ENCODE measurements around the gene SPTSSA. TPM values are rescaled to one million over a fixed set of nuclear protein-coding genes. Genes with fewer than 3 reads are reported as not detected.

SPTSSA gene
- total and polyA plus RNA-seq, 7 donors, result 22.8 to 79.3 (median 29.3) TPM

DNA sequence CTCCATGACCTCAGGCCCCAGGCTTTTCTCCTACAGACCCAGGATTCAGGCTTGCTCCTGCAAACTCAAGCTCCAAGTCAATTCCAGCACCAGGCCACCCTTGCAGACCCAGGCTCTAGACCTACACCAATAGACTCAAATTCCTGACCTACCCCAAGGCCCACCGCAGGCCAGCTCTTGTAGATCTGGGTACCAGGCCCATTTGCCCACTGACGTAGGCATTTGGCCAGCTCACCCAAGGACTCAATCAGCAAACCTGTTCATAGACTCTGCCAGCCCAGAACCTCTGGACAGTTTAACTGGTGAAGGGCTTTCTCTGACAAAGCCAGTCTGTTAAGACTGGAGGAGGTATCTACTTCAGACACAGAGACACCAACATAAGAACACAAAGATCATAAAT is 52.3 kb downstream of the SPTSSA start:
- Histone ChIP-seq H3K36me3 (no peaks in the 10 kb centered on the region), H3K27ac (no peak overlapping the region), H3K4me3 (no peak overlapping the region), H3K9me3 (peaks cover 0 to 17% (median 5%) of the 10 kb centered on the region in 4 donors), H3K4me1 (no peaks in the 10 kb centered on the region), H3K27me3 (no peaks in the 10 kb centered on the region)
- TF ChIP-seq EP300 (IDR thresholded peaks at IDR 0.05) (no peak), POLR2A (IDR thresholded peaks at IDR 0.05) (no peak), POLR2AphosphoS5 (IDR thresholded peaks at IDR 0.05) (no peak)
- TF ChIP-seq, protein P1, sequence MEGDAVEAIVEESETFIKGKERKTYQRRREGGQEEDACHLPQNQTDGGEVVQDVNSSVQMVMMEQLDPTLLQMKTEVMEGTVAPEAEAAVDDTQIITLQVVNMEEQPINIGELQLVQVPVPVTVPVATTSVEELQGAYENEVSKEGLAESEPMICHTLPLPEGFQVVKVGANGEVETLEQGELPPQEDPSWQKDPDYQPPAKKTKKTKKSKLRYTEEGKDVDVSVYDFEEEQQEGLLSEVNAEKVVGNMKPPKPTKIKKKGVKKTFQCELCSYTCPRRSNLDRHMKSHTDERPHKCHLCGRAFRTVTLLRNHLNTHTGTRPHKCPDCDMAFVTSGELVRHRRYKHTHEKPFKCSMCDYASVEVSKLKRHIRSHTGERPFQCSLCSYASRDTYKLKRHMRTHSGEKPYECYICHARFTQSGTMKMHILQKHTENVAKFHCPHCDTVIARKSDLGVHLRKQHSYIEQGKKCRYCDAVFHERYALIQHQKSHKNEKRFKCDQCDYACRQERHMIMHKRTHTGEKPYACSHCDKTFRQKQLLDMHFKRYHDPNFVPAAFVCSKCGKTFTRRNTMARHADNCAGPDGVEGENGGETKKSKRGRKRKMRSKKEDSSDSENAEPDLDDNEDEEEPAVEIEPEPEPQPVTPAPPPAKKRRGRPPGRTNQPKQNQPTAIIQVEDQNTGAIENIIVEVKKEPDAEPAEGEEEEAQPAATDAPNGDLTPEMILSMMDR (IDR thresholded peaks at IDR 0.05), result no peak
- no peak for DNase-seq
- intact Hi-C loops (cut with DNase I), result no loop called here
- WGBS, 2 donors, result 95 to 96% methylated on average over 2 of the region's 2 CpGs

- no peaks in the 10 kb centered on the region for H3K36me3 ChIP-seq
- no peaks in the 10 kb centered on the region for H3K4me1 ChIP-seq
- H3K9me3 ChIP-seq, result peaks cover 0 to 12% (median 5%) of the 10 kb centered on the region in 4 donors
- H3K27me3 ChIP-seq, result no peaks in the 10 kb centered on the region
- H3K4me3 ChIP-seq, result no peak overlapping the region
- H3K27ac ChIP-seq, result no peak overlapping the region
- TF ChIP-seq EP300 (IDR thresholded peaks at IDR 0.05) (no peak), POLR2AphosphoS5 (IDR thresholded peaks at IDR 0.05) (no peak), POLR2A (IDR thresholded peaks at IDR 0.05) (no peak)
- TF ChIP-seq, protein P1 (IDR thresholded peaks at IDR 0.05), result no peak
- no peak for DNase-seq
- intact Hi-C loops (cut with DNase I), result no loop called here
- WGBS, 2 donors, result 92 to 95% methylated on average over 1 of the region's 1 CpG
Measured at GRCh38 chr14:34407951-34408350, 54.1 kb downstream of the SPTSSA start.

- Histone ChIP-seq H3K9me3 (no peaks in the 10 kb centered on the region), H3K4me1 (no peaks in the 10 kb centered on the region), H3K27me3 (no peaks in the 10 kb centered on the region), H3K36me3 (no peaks in the 10 kb centered on the region), H3K4me3 (no peak overlapping the region), H3K27ac (no peak overlapping the region)
- WGBS, 2 donors, result 49 to 70% methylated on average over 2 of the region's 2 CpGs
- intact Hi-C loops (cut with DNase I), result no loop called here
- DNase-seq, result no peak
- no peak for TF ChIP-seq POLR2AphosphoS5 (IDR thresholded peaks at IDR 0.05)
- TF ChIP-seq POLR2A (IDR thresholded peaks at IDR 0.05), result no peak
Measured at GRCh38 chr14:34404416-34404815, 57.6 kb downstream of the SPTSSA start.

DNA sequence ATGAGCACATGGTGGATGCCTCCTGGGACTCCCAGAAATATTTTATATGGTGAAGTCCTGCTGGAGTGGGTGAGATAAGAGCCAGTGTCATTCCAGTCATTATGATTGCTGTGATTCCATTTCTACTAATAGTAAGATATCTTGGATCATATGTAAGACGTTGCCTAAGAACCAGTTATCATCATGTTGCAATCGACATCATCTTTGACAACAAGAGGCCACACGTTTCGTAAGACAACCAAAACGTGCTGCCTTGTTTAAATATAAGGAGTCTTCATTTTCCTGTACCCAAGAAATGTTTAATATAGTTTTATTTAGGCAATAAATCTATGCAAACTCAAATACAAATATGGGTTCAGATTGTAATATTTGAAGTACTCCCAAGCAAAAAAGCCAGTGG is 58.4 kb downstream of the SPTSSA start:
- H3K4me1 ChIP-seq, result no peaks in the 10 kb centered on the region
- no peak for TF ChIP-seq POLR2AphosphoS5 (IDR thresholded peaks at IDR 0.05)
- TF ChIP-seq EP300 (IDR thresholded peaks at IDR 0.05), result no peak
- H3K27me3 ChIP-seq, result no peaks in the 10 kb centered on the region
- WGBS, 2 donors, result 44 to 60% methylated on average over 5 of the region's 5 CpGs
- H3K36me3 ChIP-seq, result no peaks in the 10 kb centered on the region
- no peak for DNase-seq
- no peak overlapping the region for H3K27ac ChIP-seq
- no peaks in the 10 kb centered on the region for H3K9me3 ChIP-seq
- intact Hi-C loops (cut with DNase I), result no loop called here
- no peak overlapping the region for H3K4me3 ChIP-seq

DNA sequence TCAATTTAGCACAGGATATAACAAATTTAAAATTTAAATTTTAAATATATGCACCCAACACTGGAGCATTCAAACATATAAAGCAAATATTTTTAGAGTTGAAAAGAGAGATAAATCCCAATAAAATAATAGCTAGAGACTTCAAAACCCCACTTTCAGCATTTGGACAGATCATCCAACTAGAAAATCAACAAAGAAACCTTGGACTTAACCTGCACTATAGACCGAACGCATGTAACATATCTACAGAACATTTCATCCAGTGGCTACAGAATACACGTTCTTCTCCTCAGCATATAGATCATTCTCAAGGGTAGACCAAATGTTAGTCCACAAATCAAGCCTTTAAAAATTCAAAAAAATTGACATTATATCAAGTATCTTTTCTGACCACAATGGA is 64.0 kb downstream of the SPTSSA start:
- intact Hi-C loops (cut with DNase I), result no loop called here
- H3K9me3 ChIP-seq, result no peaks in the 10 kb centered on the region

More for the DNA sequence above, 64.0 kb downstream of the SPTSSA start:
- 95 to 97% methylated on average over 3 of the region's 3 CpGs for WGBS, 2 donors
- Histone ChIP-seq H3K27me3 (no peaks in the 10 kb centered on the region), H3K4me1 (no peaks in the 10 kb centered on the region), H3K36me3 (no peaks in the 10 kb centered on the region), H3K27ac (no peak overlapping the region), H3K4me3 (no peak overlapping the region)
- no peak for DNase-seq
- TF ChIP-seq, protein P1 (IDR thresholded peaks at IDR 0.05), result no peak
- TF ChIP-seq POLR2A (IDR thresholded peaks at IDR 0.05), result no peak
- TF ChIP-seq EP300 (IDR thresholded peaks at IDR 0.05), result no peak
- no peak for TF ChIP-seq POLR2AphosphoS5 (IDR thresholded peaks at IDR 0.05)

All from sigmoid colon (tissue), 7 donors.